GM23248 (cell line): ENCODE results near the gene NAV2.

Source experiments
- EZH2 ChIP-seq: fragments of 200-600 bp; sonication (generic); IDR thresholded peaks from 2 replicates; pipeline ENCODE4 v1.6.1; 2018; ENCODE audit warnings: antibody characterized with exemption, mild to moderate bottlenecking; ENCODE audit not compliant: insufficient read depth, poor library complexity, severe bottlenecking
- EZH2phosphoT487 ChIP-seq: fragments of 200-600 bp; sonication (generic); IDR thresholded peaks from 2 replicates; pipeline ENCODE4 v1.6.1; 2018; ENCODE audit warnings: antibody characterized with exemption, moderate library complexity, mild to moderate bottlenecking, low read depth; ENCODE audit not compliant: insufficient read depth

DNA sequence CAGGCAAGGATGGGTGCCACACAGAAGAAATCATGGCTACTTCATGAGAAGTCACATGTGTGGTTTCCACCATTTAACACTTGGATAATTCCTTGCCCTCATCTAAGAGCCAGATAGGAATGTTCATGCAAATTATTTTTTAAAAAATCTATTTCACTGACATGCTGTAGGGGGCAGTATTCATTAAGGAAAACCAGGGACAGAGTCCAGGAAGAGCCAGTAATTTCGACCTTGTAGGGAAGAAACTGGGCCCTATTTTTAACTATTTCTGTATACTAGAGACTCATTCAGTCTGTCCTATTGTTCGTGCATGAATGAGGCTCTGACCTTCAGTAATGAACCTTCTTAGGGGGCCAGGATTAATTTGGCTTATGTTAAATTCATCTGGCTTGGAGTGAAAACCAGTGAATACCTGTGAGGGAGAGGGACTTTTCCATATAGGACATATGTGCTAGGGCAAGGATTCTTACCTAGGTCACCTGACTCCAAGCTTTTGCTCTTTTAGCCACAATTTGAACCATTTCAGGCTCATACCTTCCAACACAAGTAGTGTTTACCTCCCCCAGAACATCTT is 192.7 kb downstream of the NAV2 start:
- TF ChIP-seq EZH2, result no peak
- TF ChIP-seq EZH2phosphoT487, result no peak
